Measurements from ENCODE around the gene PCDHB12.
"Not testable (repeated sequence)": the region's sequence is repeated elsewhere in the genome, so short reads cannot be mapped to it uniquely, and the experiment has no call there.

Gene PCDHB12

GRCh38 chr5:141210281-141210680 lies 1.8 kb downstream of the PCDHB12 start:
- DNase-seq (ENCODE audit: low read depth in 2 of 2): not testable (repeated sequence)

GRCh38 chr5:141210849-141211248 lies 2.3 kb downstream of the PCDHB12 start:
- DNase-seq (ENCODE audit: low read depth in 2 of 2): not testable (repeated sequence)

GRCh38 chr5:141213656-141214339 lies 5.3 kb downstream of the PCDHB12 start, which contains the start of gene PCDHB13:
Gene PCDHB13 (plus strand): TSS chr5:141213919. CDS start chr5:141214124, 205 bp downstream.
- not testable (repeated sequence) for DNase-seq (ENCODE audit: low read depth in 2 of 2)

- DNase-seq (ENCODE audit: low read depth in 2 of 2): not testable (repeated sequence)
These were observed 6.1 kb downstream of the PCDHB12 start for GRCh38 chr5:141214583-141214982.

GRCh38 chr5:141215504-141215903 lies 7.0 kb downstream of the PCDHB12 start:
- not testable (repeated sequence) for DNase-seq (ENCODE audit: low read depth in 2 of 2)

GRCh38 chr5:141216035-141216434 lies 7.5 kb downstream of the PCDHB12 start:
- not testable (repeated sequence) for DNase-seq (ENCODE audit: low read depth in 2 of 2)

- DNase-seq (ENCODE audit: low read depth in 2 of 2): no peak
These were observed 14.7 kb downstream of the PCDHB12 start, which contains the start of gene PCDHB14 for GRCh38 chr5:141223112-141223783. Gene PCDHB14 (plus strand): TSS chr5:141223343. CDS start chr5:141223506, 163 bp downstream.

GRCh38 chr5:141224844-141225243 lies 16.3 kb downstream of the PCDHB12 start:
- DNase-seq (ENCODE audit: low read depth in 2 of 2): not testable (repeated sequence)

GRCh38 chr5:141225421-141225820 lies 16.9 kb downstream of the PCDHB12 start:
- not testable (repeated sequence) for DNase-seq (ENCODE audit: low read depth in 2 of 2)

- no peak for DNase-seq (ENCODE audit: low read depth in 2 of 2)
These were observed 25.7 kb downstream of the PCDHB12 start for GRCh38 chr5:141234109-141234667.

- not testable (repeated sequence) for DNase-seq (ENCODE audit: low read depth in 2 of 2)
These were observed 27.4 kb downstream of the PCDHB12 start for GRCh38 chr5:141235922-141236321.

GRCh38 chr5:141236516-141237313 lies 28.2 kb downstream of the PCDHB12 start:
- no peak for DNase-seq (ENCODE audit: low read depth in 2 of 2)

GRCh38 chr5:141241496-141241895 lies 33.0 kb downstream of the PCDHB12 start:
- DNase-seq (ENCODE audit: low read depth in 2 of 2): no peak

GRCh38 chr5:141245250-141245717 lies 36.8 kb downstream of the PCDHB12 start, which contains the start of gene PCDHB15:
Gene PCDHB15 (plus strand): TSS chr5:141245395. CDS start chr5:141245579, 184 bp downstream.
- DNase-seq (ENCODE audit: low read depth in 2 of 2): no peak

- DNase-seq (ENCODE audit: low read depth in 2 of 2): not testable (repeated sequence)
These were observed 38.5 kb downstream of the PCDHB12 start for GRCh38 chr5:141246971-141247370.

GRCh38 chr5:141247434-141247833 lies 38.9 kb downstream of the PCDHB12 start:
- DNase-seq (ENCODE audit: low read depth in 2 of 2): not testable (repeated sequence)

GRCh38 chr5:141250576-141250975 lies 42.1 kb downstream of the PCDHB12 start:
- no peak for DNase-seq (ENCODE audit: low read depth in 2 of 2)

GRCh38 chr5:141258464-141258863 lies 49.9 kb downstream of the PCDHB12 start:
- DNase-seq (ENCODE audit: low read depth in 2 of 2): no peak

GRCh38 chr5:141258948-141259347 lies 50.4 kb downstream of the PCDHB12 start:
- no peak for DNase-seq (ENCODE audit: low read depth in 2 of 2)

GRCh38 chr5:141260458-141261237 lies 52.1 kb downstream of the PCDHB12 start:
- no peak for DNase-seq (ENCODE audit: low read depth in 2 of 2)

- no peak for DNase-seq (ENCODE audit: low read depth in 2 of 2)
These were observed 52.7 kb downstream of the PCDHB12 start for GRCh38 chr5:141261238-141261546.

All from activated CD8-positive, alpha-beta memory T cell treated with anti-CD3 and anti-CD28 coated beads for 4 hours (primary cell).